MM.1S (cell line): Measurements from ENCODE around the gene NT5DC2.
A peak's percentile ranks its signal among the peaks of the same experiment; 100 is the strongest.

Source experiments
- DNase-seq: peaks from one replicate; pipeline ENCODE4 v3.0.0-alpha.2; 2015
- H2AFZ ChIP-seq: fragments of 300-600 bp; sonication (generic); 2 replicates; pipeline ENCODE4 v1.6.0; 2016; ENCODE audit warnings: antibody characterized with exemption, low read length
- H3F3A ChIP-seq: fragments of 300-600 bp; sonication (generic); 2 replicates; pipeline ENCODE4 v1.6.1; 2016; ENCODE audit warnings: mild to moderate bottlenecking, antibody characterized with exemption, low read length, moderate library complexity, mixed read lengths; ENCODE audit not compliant: insufficient read depth
- H3K27ac ChIP-seq: fragments of 300-600 bp; sonication (generic); 2 replicates; pipeline ENCODE4 v1.5.1; 2016; ENCODE audit warnings: mild to moderate bottlenecking, low read length
- H3K27me3 ChIP-seq: fragments of 300-600 bp; sonication (generic); replicated peaks from 2 replicates; pipeline ENCODE4 v1.6.0; 2016; ENCODE audit warnings: low read length; ENCODE audit not compliant: insufficient read depth
- H3K36me3 ChIP-seq: fragments of 300-600 bp; sonication (generic); replicated peaks from 2 replicates; pipeline ENCODE4 v1.6.1; 2016; ENCODE audit warnings: mild to moderate bottlenecking, low read length, mixed read lengths; ENCODE audit not compliant: insufficient read depth
- H3K4me1 ChIP-seq: fragments of 300-600 bp; sonication (generic); 2 replicates; pipeline ENCODE4 v1.6.1; 2016; ENCODE audit warnings: low read length, mixed read lengths
- H3K4me2 ChIP-seq: fragments of 300-600 bp; sonication (generic); 2 replicates; pipeline ENCODE4 v1.6.0; 2016; ENCODE audit warnings: low read depth, low read length
- H3K4me3 ChIP-seq: fragments of 300-600 bp; sonication (generic); 2 replicates; pipeline ENCODE4 v1.5.1; 2016; ENCODE audit warnings: low read length, mixed read lengths
- H3K79me2 ChIP-seq: fragments of 300-600 bp; sonication (generic); 2 replicates; pipeline ENCODE4 v1.6.1; 2016; ENCODE audit warnings: mixed run types, low read length, mixed read lengths
- H3K9ac ChIP-seq: fragments of 300-600 bp; sonication (generic); 2 replicates; pipeline ENCODE4 v1.6.1; 2016; ENCODE audit warnings: low read length, mixed read lengths
- H3K9me2 ChIP-seq: fragments of 300-600 bp; sonication (generic); replicated peaks from 2 replicates; pipeline ENCODE4 v1.6.1; 2016; ENCODE audit warnings: mild to moderate bottlenecking, low read length, mixed read lengths; ENCODE audit not compliant: insufficient read depth
- H3K9me3 ChIP-seq: fragments of 300-600 bp; sonication (generic); replicated peaks from 2 replicates; pipeline ENCODE4 v1.6.1; 2016; ENCODE audit warnings: mild to moderate bottlenecking, low read length, mixed read lengths; ENCODE audit not compliant: insufficient read depth
- H4K20me1 ChIP-seq: fragments of 300-600 bp; sonication (generic); 2 replicates; pipeline ENCODE4 v1.6.1; 2016; ENCODE audit warnings: mild to moderate bottlenecking, low read length, moderate library complexity, mixed read lengths; ENCODE audit not compliant: insufficient read depth
- CTCF ChIP-seq: fragments of 300-600 bp; sonication (generic); IDR thresholded peaks from 2 replicates; pipeline ENCODE4 v1.5.1; 2016; ENCODE audit warnings: antibody characterized with exemption, low read length, mixed read lengths
- EZH2 ChIP-seq: fragments of 300-600 bp; sonication (generic); optimal IDR thresholded peaks from 2 replicates; pipeline ENCODE3; 2017; ENCODE audit warnings: low read depth, mild to moderate bottlenecking, antibody characterized with exemption, low read length, mixed read lengths
- EZH2phosphoT487 ChIP-seq: fragments of 300-600 bp; sonication (generic); IDR thresholded peaks from 2 replicates; pipeline ENCODE4 v1.6.1; 2018; ENCODE audit warnings: antibody characterized with exemption, low read length

Gene NT5DC2

GRCh38 chr3:52551118-52551517 lies 17.5 kb upstream of the NT5DC2 start:
- no peaks in the 10 kb centered on the region for H4K20me1 ChIP-seq

GRCh38 chr3:52547143-52547542 lies 13.5 kb upstream of the NT5DC2 start:
- H2AFZ ChIP-seq: no peak overlapping the region
- no peaks in the 10 kb centered on the region for H3K9me3 ChIP-seq
- H3K4me1 ChIP-seq: peaks cover 17% of the 10 kb centered on the region
- no peak overlapping the region for H3K4me3 ChIP-seq
- TF ChIP-seq EZH2phosphoT487: no peak
- H3K79me2 ChIP-seq: peaks cover 28% of the 10 kb centered on the region
- no peaks in the 10 kb centered on the region for H3K9me2 ChIP-seq
- 0 out of 2 replicates have a peak overlapping the region, but pooled peaks have one; percentile 8 for H3K4me2 ChIP-seq
- H3K27ac ChIP-seq: peak overlapping the region; percentile 59; the same call in 1 of the 2 replicates
- no peak overlapping the region; the same call in 1 of the 2 replicates for H3K9ac ChIP-seq
- DNase-seq: peak; percentile 61
- H3K27me3 ChIP-seq: no peaks in the 10 kb centered on the region
- H3F3A ChIP-seq: peaks cover 13% of the 10 kb centered on the region
- peaks cover 10% of the 10 kb centered on the region; the same call in 1 of the 2 replicates for H3K36me3 ChIP-seq
- H4K20me1 ChIP-seq: no peaks in the 10 kb centered on the region

More at GRCh38 chr3:52551118-52551517, 17.5 kb upstream of the NT5DC2 start:
- DNase-seq: no peak
- Histone ChIP-seq H3K9me3 (no peaks in the 10 kb centered on the region), H3F3A (peaks cover 13% of the 10 kb centered on the region), H3K27ac (no peak overlapping the region), H3K9ac (no peak overlapping the region), H3K4me2 (no peak overlapping the region), H3K27me3 (no peaks in the 10 kb centered on the region), H3K4me3 (no peak overlapping the region), H3K9me2 (no peaks in the 10 kb centered on the region), H2AFZ (no peak overlapping the region), H3K36me3 (peaks cover 11% of the 10 kb centered on the region), H3K79me2 (peaks cover 15% of the 10 kb centered on the region; the same call in 1 of the 2 replicates), H3K4me1 (peaks cover 17% of the 10 kb centered on the region)
- no peak for TF ChIP-seq EZH2

- peaks cover 17% of the 10 kb centered on the region for H3K4me1 ChIP-seq
- TF ChIP-seq CTCF (no peak), EZH2phosphoT487 (no peak), EZH2 (no peak)
- no peaks in the 10 kb centered on the region for H3K9me3 ChIP-seq
- H3K4me2 ChIP-seq: no peak overlapping the region
- H3K27me3 ChIP-seq: no peaks in the 10 kb centered on the region
- H4K20me1 ChIP-seq: no peaks in the 10 kb centered on the region
- H3K27ac ChIP-seq: no peak overlapping the region
- peaks cover 37% of the 10 kb centered on the region for H3K79me2 ChIP-seq
- no peak overlapping the region for H3K9ac ChIP-seq
- DNase-seq: no peak
- H3K9me2 ChIP-seq: no peaks in the 10 kb centered on the region
- no peak overlapping the region for H3K4me3 ChIP-seq
- peaks cover 13% of the 10 kb centered on the region; the same call in 1 of the 2 replicates for H3K36me3 ChIP-seq
- H2AFZ ChIP-seq: no peak overlapping the region
- H3F3A ChIP-seq: peaks cover 13% of the 10 kb centered on the region
Observed at GRCh38 chr3:52546111-52546901, 12.6 kb upstream of the NT5DC2 start.

GRCh38 chr3:52544937-52545336 lies 11.3 kb upstream of the NT5DC2 start:
- no peak overlapping the region for H2AFZ ChIP-seq
- no peak overlapping the region for H3K27ac ChIP-seq
- H3F3A ChIP-seq: peaks cover 20% of the 10 kb centered on the region
- H3K9me3 ChIP-seq: no peaks in the 10 kb centered on the region
- peaks cover 17% of the 10 kb centered on the region for H3K4me1 ChIP-seq
- peaks cover 51% of the 10 kb centered on the region for H3K79me2 ChIP-seq
- TF ChIP-seq CTCF (no peak), EZH2phosphoT487 (no peak), EZH2 (no peak)
- no peaks in the 10 kb centered on the region; the same call in 1 of the 2 replicates for H4K20me1 ChIP-seq
- no peaks in the 10 kb centered on the region for H3K9me2 ChIP-seq
- no peaks in the 10 kb centered on the region for H3K27me3 ChIP-seq
- no peak overlapping the region for H3K4me2 ChIP-seq
- H3K4me3 ChIP-seq: no peak overlapping the region
- H3K36me3 ChIP-seq: peaks cover 17% of the 10 kb centered on the region
- no peak overlapping the region for H3K9ac ChIP-seq
- DNase-seq: no peak
